ENCODE data around the gene TBCK.

- TF ChIP-seq POLR2A (IDR thresholded peaks at IDR 0.05; ENCODE audit: low read depth, low read length) = no peak
- TF ChIP-seq POLR2AphosphoS5 (IDR thresholded peaks at IDR 0.05; ENCODE audit: low read depth, low read length) = no peak
- TF ChIP-seq TAF1 (IDR thresholded peaks at IDR 0.05; ENCODE audit: borderline replicate concordance, low read depth, low read length) = no peak
Measured at GRCh38 chr4:105994841-105995501, 321.0 kb downstream of the TBCK start.
